Loucy (cell line): Measurements from ENCODE around the gene CHST11.

Experiments
- H2AFZ ChIP-seq: fragments of 200-600 bp; sonication (generic); 2 replicates; pipeline ENCODE4 v1.6.0; 2016; ENCODE audit warnings: antibody characterized with exemption, mild to moderate bottlenecking, low read length, moderate library complexity
- H3F3A ChIP-seq: fragments of 200-600 bp; 2 replicates; pipeline ENCODE4 v1.6.0; 2016; ENCODE audit warnings: antibody characterized with exemption, low read depth, mild to moderate bottlenecking
- H3K27me3 ChIP-seq: fragments of 200-600 bp; sonication (generic); 2 replicates; pipeline ENCODE4 v1.6.1; 2014; ENCODE audit warnings: low read length, mild to moderate bottlenecking; ENCODE audit not compliant: insufficient read depth, poor library complexity, severe bottlenecking
- H3K36me3 ChIP-seq: fragments of 200-600 bp; sonication (generic); 2 replicates; pipeline ENCODE4 v1.6.1; 2016; ENCODE audit warnings: low read length; ENCODE audit not compliant: insufficient read depth
- H3K4me1 ChIP-seq: fragments of 200-600 bp; sonication (generic); 2 replicates; pipeline ENCODE4 v1.5.1; 2014; ENCODE audit warnings: low read length, mild to moderate bottlenecking; ENCODE audit not compliant: insufficient read depth, poor library complexity, severe bottlenecking
- H3K4me2 ChIP-seq: fragments of 200-600 bp; sonication (generic); 2 replicates; pipeline ENCODE4 v1.6.0; 2014; ENCODE audit warnings: antibody characterized with exemption, low read length, low read depth, mild to moderate bottlenecking; ENCODE audit not compliant: poor library complexity, severe bottlenecking
- H3K4me3 ChIP-seq: fragments of 200-600 bp; sonication (generic); 2 replicates; pipeline ENCODE4 v1.5.1; 2014; ENCODE audit warnings: low read length, mild to moderate bottlenecking, mixed read lengths; ENCODE audit not compliant: poor library complexity, severe bottlenecking
- H3K79me2 ChIP-seq: fragments of 200-600 bp; sonication (generic); 2 replicates; pipeline ENCODE4 v1.6.1; 2014; ENCODE audit warnings: low read length; ENCODE audit not compliant: insufficient read depth
- H3K9ac ChIP-seq: fragments of 200-600 bp; sonication (generic); 2 replicates; pipeline ENCODE4 v1.6.0; 2014; ENCODE audit warnings: mild to moderate bottlenecking, low read depth, low read length, moderate library complexity; ENCODE audit not compliant: poor library complexity, severe bottlenecking
- H3K9me2 ChIP-seq: fragments of 200-600 bp; sonication (generic); replicated peaks from 2 replicates; pipeline ENCODE4 v1.6.1; 2016; ENCODE audit warnings: low read depth, low read length, mixed read lengths
- H3K9me3 ChIP-seq: fragments of 200-600 bp; sonication (generic); 2 replicates; pipeline ENCODE4 v1.6.1; 2014; ENCODE audit warnings: mild to moderate bottlenecking, antibody characterized with exemption, low read length, low read depth; ENCODE audit not compliant: insufficient read depth
- H4K20me1 ChIP-seq: fragments of 200-600 bp; sonication (generic); 2 replicates; pipeline ENCODE4 v1.6.0; 2014; ENCODE audit warnings: antibody characterized with exemption, low read length, mild to moderate bottlenecking; ENCODE audit not compliant: insufficient read depth, poor library complexity, severe bottlenecking
- EZH2phosphoT487 ChIP-seq: fragments of 200-600 bp; IDR thresholded peaks from 2 replicates; pipeline ENCODE4 v1.6.1; 2018; ENCODE audit warnings: antibody characterized with exemption, mild to moderate bottlenecking, moderate library complexity, borderline replicate concordance
- TF ChIP-seq, protein P1 (sequence below): fragments of 200-600 bp; sonication (generic); conservative IDR thresholded peaks from 2 replicates; pipeline ENCODE4 v1.5.1; 2014; ENCODE audit warnings: mild to moderate bottlenecking, antibody characterized with exemption, low read length

The CHST11 gene

DNA sequence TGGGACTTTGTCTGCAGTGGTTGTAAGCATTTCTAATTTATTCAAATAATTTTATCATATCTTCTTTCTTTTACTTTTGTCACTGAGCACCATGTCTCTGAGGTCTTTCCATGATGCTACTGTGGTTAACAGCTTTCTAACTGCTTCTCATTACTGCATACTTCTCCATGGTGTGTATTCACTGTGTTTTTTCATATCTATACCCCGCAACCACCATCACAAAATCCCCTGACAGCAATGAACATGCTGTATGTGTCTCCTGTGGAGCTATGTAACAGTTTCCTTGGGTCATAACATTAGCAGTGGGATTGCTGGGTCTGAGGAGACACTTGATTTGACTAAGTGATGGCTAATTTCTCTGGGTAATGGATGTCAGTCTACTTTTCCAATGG is 29.2 kb upstream of the CHST11 start:
- H3K4me3 ChIP-seq = no peak overlapping the region
- no peaks in the 10 kb centered on the region for H3K9me3 ChIP-seq
- TF ChIP-seq EZH2phosphoT487 = no peak
- TF ChIP-seq, protein P1, sequence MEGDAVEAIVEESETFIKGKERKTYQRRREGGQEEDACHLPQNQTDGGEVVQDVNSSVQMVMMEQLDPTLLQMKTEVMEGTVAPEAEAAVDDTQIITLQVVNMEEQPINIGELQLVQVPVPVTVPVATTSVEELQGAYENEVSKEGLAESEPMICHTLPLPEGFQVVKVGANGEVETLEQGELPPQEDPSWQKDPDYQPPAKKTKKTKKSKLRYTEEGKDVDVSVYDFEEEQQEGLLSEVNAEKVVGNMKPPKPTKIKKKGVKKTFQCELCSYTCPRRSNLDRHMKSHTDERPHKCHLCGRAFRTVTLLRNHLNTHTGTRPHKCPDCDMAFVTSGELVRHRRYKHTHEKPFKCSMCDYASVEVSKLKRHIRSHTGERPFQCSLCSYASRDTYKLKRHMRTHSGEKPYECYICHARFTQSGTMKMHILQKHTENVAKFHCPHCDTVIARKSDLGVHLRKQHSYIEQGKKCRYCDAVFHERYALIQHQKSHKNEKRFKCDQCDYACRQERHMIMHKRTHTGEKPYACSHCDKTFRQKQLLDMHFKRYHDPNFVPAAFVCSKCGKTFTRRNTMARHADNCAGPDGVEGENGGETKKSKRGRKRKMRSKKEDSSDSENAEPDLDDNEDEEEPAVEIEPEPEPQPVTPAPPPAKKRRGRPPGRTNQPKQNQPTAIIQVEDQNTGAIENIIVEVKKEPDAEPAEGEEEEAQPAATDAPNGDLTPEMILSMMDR = no peak
- peaks cover 6% of the 10 kb centered on the region for H3K4me1 ChIP-seq
- no peaks in the 10 kb centered on the region for H4K20me1 ChIP-seq
- no peak overlapping the region for H3K9ac ChIP-seq
- H3K79me2 ChIP-seq = no peaks in the 10 kb centered on the region
- no peaks in the 10 kb centered on the region for H3F3A ChIP-seq
- no peak overlapping the region for H2AFZ ChIP-seq
- no peaks in the 10 kb centered on the region for H3K36me3 ChIP-seq
- no peaks in the 10 kb centered on the region for H3K9me2 ChIP-seq
- H3K27me3 ChIP-seq = no peaks in the 10 kb centered on the region
- no peak overlapping the region for H3K4me2 ChIP-seq

DNA sequence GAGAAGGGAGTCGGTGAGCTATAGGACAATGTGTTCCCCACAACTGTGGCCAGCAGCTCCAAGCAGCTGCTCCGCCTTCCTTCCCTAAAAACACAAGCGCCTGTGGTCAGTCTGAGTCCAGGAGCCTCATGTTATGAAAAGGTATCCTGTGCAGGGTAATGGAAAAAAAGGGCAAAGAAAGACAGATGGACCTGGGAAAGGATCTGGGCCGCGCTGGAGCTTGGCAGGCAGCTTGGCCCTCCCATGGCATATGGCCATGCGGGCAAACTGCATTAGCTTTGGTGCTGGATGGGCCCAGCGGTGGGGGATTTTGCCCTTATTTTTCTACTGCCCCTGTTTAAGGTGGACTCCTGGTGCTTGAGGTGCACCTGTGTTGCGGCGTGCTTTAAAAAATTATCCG is 23.7 kb upstream of the CHST11 start:
- Histone ChIP-seq H3K79me2 (no peaks in the 10 kb centered on the region), H3K9ac (no peak overlapping the region), H3F3A (no peaks in the 10 kb centered on the region), H3K4me1 (no peaks in the 10 kb centered on the region), H4K20me1 (no peaks in the 10 kb centered on the region), H3K4me2 (no peak overlapping the region), H3K9me3 (no peaks in the 10 kb centered on the region), H2AFZ (no peak overlapping the region), H3K9me2 (no peaks in the 10 kb centered on the region), H3K27me3 (no peaks in the 10 kb centered on the region), H3K4me3 (no peak overlapping the region), H3K36me3 (no peaks in the 10 kb centered on the region)
- TF ChIP-seq, protein P1 = no peak
- no peak for TF ChIP-seq EZH2phosphoT487

DNA sequence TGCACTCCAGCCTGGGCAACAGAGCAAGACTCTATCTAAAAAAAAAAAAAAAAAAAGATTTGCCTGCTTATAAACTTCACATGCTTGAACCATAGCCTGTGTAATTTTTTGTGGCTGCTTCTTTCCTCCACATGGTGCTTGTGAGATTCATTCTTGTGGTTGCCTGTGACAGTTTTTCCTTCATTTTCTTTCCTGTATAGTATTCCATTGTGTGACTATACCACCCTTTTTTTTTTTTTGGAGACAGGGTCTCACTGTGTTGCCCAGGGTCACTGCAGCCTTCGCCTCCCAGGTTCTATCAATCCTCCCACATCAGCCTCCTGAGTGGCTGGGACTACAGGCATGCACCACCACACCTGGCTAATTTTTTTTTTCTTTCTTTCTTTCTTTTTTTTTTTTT is 22.6 kb upstream of the CHST11 start:
- no peak overlapping the region for H3K4me3 ChIP-seq
- H4K20me1 ChIP-seq = no peaks in the 10 kb centered on the region
- no peaks in the 10 kb centered on the region for H3K9me3 ChIP-seq
- no peaks in the 10 kb centered on the region for H3K36me3 ChIP-seq
- no peaks in the 10 kb centered on the region for H3K9me2 ChIP-seq
- TF ChIP-seq, protein P1 = no peak
- TF ChIP-seq EZH2phosphoT487 = no peak
- no peak overlapping the region for H3K4me2 ChIP-seq
- no peak overlapping the region for H2AFZ ChIP-seq
- H3F3A ChIP-seq = no peaks in the 10 kb centered on the region
- H3K4me1 ChIP-seq = no peaks in the 10 kb centered on the region
- no peaks in the 10 kb centered on the region for H3K27me3 ChIP-seq
- no peaks in the 10 kb centered on the region for H3K79me2 ChIP-seq
- no peak overlapping the region for H3K9ac ChIP-seq
